Measurements from ENCODE around the gene CACNB2.
A peak's percentile ranks its signal among the peaks of the same experiment; 100 is the strongest.

CACNB2 gene

DNA sequence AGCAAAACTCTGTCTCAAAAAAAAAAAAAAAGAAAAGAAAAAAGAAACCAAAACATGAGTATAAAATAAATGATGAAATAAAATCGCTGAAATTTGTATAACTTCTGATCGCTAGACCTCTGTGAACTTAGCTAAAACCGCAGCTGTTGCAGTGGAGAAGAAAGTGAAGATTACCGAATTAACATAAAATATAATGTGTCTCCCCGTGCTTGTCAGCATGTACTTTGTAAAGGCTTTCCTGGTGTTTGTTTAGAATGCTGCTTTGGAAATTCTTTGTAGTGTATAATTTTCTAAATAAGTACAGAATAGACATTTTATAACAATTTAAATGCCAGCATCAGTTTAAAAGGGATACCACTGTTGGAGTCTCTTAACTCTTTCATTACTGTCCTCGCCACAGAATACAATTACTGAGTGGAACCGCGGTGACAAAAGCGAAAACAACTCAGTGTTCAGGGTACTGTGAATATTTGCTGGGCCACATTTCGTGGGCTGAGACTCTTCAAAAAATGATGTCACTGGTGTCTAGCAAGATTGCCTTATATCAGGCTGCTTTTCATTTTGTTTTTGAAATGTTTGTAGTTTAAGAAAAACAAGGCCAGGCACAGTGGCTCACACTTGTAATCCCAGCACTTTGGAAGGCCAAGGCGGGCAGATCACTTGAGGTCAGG, 343.4 kb downstream of the CACNB2 start:
- TF ChIP-seq, protein P1, sequence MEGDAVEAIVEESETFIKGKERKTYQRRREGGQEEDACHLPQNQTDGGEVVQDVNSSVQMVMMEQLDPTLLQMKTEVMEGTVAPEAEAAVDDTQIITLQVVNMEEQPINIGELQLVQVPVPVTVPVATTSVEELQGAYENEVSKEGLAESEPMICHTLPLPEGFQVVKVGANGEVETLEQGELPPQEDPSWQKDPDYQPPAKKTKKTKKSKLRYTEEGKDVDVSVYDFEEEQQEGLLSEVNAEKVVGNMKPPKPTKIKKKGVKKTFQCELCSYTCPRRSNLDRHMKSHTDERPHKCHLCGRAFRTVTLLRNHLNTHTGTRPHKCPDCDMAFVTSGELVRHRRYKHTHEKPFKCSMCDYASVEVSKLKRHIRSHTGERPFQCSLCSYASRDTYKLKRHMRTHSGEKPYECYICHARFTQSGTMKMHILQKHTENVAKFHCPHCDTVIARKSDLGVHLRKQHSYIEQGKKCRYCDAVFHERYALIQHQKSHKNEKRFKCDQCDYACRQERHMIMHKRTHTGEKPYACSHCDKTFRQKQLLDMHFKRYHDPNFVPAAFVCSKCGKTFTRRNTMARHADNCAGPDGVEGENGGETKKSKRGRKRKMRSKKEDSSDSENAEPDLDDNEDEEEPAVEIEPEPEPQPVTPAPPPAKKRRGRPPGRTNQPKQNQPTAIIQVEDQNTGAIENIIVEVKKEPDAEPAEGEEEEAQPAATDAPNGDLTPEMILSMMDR (conservative IDR thresholded peaks at IDR 0.05; ENCODE audit: low read depth, low read length), result no peak
- DNase-seq (ENCODE audit: low read depth), result no peak
- H3K4me3 ChIP-seq (ENCODE audit: low read depth, low read length), result no peak overlapping the region

DNA sequence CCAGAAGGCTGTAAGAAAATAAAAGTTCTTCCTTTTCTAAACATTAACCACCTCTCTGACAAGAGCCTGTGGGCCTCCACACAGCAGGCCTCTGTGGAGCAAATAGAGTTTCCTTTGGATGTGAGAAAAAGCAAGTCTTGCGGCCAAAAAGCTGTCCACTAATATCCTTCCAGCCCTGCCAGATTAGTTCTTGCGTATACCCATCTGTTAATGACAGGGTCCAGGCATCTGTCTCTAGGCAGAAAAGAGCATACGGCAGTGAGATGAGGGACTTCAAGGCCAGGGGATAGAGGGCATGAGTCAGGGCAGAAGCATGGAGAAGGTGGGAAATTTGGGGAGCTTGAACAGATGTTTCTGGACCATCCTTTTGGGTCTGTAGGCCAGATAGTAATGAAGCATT, 346.2 kb downstream of the CACNB2 start:
- TF ChIP-seq, protein P1 (conservative IDR thresholded peaks at IDR 0.05; ENCODE audit: low read depth, low read length), result no peak
- DNase-seq (ENCODE audit: low read depth), result no peak

DNA sequence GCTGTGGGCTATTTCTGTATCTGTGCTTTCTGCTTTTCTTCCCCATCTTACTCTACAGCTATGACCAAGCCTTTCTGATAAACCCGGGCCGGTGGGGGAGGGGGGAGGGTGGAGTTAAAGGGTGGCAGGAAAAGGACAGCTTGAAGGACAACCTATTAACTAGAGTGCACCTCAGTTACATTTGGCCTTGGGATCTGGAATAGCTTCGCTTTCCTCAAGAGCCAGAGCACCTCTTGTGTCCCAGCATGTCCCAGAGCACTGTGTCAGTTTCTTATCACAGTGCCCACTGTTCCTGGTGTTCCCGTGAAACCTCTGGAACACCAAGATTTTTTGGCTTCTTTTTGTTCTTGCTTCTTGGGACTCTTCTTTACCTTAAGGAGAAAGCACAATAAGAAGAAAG, 350.5 kb downstream of the CACNB2 start:
- no peak overlapping the region for H3K4me3 ChIP-seq (ENCODE audit: low read depth, low read length)
- TF ChIP-seq, protein P1 (conservative IDR thresholded peaks at IDR 0.05; ENCODE audit: low read depth, low read length), result no peak

More for the DNA sequence above, 346.2 kb downstream of the CACNB2 start:
- no peak overlapping the region for H3K4me3 ChIP-seq (ENCODE audit: low read depth, low read length)

DNA sequence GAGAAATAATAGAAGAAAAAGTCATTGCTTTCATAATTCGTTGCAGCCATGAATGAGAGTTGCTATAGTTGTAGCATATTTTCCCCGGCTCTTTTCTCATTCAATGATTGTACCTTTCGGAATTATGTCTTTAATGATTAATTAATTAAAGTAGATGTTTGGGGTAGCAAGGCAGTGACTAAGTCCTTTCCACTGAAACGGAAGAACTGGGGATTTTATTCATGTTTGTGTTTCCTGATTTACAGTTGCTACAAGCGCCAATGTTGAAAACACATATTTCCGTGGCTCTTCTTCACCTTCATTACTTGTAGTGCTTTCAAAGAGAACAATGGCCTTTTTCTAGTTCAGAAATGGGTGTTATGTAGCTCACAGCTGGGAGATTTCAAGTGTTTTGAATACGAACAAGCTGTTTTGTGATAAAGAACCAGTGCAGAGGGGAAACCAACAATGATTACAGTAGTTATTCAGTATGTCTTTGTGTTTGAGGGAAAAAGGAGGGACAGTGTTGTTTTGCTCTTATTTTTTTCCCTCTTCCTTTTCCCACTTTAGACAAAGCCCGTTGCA, 357.7 kb downstream of the CACNB2 start:
- no peak for DNase-seq (ENCODE audit: low read depth)
- TF ChIP-seq, protein P1 (conservative IDR thresholded peaks at IDR 0.05; ENCODE audit: low read depth, low read length), result no peak
- H3K4me3 ChIP-seq (ENCODE audit: low read depth, low read length), result no peak overlapping the region

More for the DNA sequence above, 350.5 kb downstream of the CACNB2 start:
- no peak for DNase-seq (ENCODE audit: low read depth)

DNA sequence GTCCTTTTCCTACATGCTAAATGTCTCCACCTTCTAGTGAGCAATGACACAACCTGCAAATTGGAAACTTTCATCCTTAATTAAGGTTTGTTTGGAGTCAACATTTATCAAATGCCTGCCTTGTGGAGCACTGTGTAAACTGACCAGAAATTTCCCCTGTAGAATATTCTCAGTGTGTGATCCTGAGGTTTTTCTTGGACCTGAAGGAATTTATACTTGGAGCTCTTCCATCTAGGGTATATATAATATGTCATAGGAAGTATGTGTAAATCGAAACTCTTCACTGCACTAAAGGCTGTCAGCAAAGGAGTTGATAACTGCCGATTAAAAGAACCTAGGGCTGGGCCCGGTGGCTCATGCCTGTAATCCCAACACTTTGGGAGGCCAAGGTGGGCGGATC, 358.8 kb downstream of the CACNB2 start:
- H3K4me3 ChIP-seq (ENCODE audit: low read depth, low read length), result no peak overlapping the region
- TF ChIP-seq, protein P1 (conservative IDR thresholded peaks at IDR 0.05; ENCODE audit: low read depth, low read length), result no peak
- peak; percentile 28 for DNase-seq (ENCODE audit: low read depth)

DNA sequence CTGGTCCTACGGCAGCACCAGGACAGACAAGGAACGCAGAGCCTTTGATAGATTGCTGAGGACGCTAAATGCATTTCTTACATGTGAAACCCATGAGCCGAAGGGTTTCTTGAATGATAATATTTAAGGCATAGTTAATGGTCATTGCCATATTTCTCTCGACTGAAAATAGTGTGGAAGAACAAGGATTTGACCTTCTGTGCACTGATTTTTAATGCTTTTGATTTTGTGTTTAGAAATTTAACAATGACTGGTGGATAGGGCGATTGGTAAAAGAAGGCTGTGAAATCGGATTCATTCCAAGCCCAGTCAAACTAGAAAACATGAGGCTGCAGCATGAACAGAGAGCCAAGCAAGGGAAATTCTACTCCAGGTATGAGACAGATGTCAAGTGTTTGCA, 360.4 kb downstream of the CACNB2 start:
- TF ChIP-seq, protein P1 (conservative IDR thresholded peaks at IDR 0.05; ENCODE audit: low read depth, low read length), result no peak
- DNase-seq (ENCODE audit: low read depth), result no peak
- H3K4me3 ChIP-seq (ENCODE audit: low read depth, low read length), result no peak overlapping the region

DNA sequence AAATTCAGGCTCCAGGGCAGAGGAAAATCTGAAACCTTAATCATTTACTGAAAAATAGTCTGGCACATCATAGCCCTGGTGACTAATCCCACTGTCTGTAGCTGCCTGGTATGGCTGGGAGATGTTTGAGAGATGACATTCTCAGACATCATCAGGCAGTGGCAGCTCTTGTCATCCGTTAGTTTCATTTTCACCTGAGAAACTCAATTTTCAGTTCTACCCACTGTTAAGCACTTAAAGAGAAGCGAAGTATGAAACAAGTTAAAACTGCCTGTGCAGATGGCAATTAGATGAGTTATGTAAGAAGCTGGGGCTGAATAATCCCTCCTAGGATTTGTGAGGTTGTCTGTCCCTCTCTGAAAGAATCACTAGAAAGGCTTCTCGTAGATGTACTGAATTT, 361.0 kb downstream of the CACNB2 start:
- TF ChIP-seq, protein P1 (conservative IDR thresholded peaks at IDR 0.05; ENCODE audit: low read depth, low read length), result no peak
- peak; percentile 46 for DNase-seq (ENCODE audit: low read depth)
- H3K4me3 ChIP-seq (ENCODE audit: low read depth, low read length), result no peak overlapping the region
